ENCODE data around the gene ACSF3. TPM values are rescaled to one million over a fixed set of nuclear protein-coding genes. Genes with fewer than 3 reads are reported as not detected.

Gene ACSF3
- total RNA-seq, 1 experiment from 2014 or later: 30.8 TPM

DNA sequence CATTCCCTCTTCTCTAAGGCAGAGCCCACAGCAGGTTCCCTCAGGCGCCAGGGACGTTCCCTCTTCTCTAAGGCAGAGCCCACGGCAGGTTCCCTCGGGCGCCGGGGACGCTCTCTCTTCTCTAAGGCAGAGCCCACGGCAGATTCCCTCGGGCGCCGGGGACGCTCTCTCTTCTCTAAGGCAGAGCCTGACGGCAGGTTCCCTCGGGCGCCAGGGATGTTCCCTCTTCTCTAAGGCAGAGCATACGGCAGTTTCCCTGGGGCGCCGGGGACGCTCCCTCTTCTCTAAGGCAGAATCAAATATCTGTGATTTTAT is 24.3 kb downstream of the ACSF3 start:
- H3K9me3 ChIP-seq (ENCODE audit: control insufficient read depth, insufficient read depth, low read depth, low read length): no peaks in the 10 kb centered on the region
- DNase-seq (ENCODE audit: low read depth, low spot score) (no peak), ATAC-seq (no peak)
- ChIA-PET POLR2A (no interaction called here), CTCF (interaction anchor here (0.5 kb wide), 1 partner anchor 169 kb away, joined by 3 read pairs; no protein-coding TSS in a partner anchor)
- BruUV-seq (replicated peaks): no TSS peak
- in situ Hi-C loops (cut with HindIII; ENCODE audit: low pct_unique_long_range_greater_than_20kb, low sequenced_read_pairs) (no loop called here), intact Hi-C loops (cut with micrococcal nuclease; ENCODE audit: unreplicated experiment) (no loop called here)
- TF ChIP-seq, protein P1, sequence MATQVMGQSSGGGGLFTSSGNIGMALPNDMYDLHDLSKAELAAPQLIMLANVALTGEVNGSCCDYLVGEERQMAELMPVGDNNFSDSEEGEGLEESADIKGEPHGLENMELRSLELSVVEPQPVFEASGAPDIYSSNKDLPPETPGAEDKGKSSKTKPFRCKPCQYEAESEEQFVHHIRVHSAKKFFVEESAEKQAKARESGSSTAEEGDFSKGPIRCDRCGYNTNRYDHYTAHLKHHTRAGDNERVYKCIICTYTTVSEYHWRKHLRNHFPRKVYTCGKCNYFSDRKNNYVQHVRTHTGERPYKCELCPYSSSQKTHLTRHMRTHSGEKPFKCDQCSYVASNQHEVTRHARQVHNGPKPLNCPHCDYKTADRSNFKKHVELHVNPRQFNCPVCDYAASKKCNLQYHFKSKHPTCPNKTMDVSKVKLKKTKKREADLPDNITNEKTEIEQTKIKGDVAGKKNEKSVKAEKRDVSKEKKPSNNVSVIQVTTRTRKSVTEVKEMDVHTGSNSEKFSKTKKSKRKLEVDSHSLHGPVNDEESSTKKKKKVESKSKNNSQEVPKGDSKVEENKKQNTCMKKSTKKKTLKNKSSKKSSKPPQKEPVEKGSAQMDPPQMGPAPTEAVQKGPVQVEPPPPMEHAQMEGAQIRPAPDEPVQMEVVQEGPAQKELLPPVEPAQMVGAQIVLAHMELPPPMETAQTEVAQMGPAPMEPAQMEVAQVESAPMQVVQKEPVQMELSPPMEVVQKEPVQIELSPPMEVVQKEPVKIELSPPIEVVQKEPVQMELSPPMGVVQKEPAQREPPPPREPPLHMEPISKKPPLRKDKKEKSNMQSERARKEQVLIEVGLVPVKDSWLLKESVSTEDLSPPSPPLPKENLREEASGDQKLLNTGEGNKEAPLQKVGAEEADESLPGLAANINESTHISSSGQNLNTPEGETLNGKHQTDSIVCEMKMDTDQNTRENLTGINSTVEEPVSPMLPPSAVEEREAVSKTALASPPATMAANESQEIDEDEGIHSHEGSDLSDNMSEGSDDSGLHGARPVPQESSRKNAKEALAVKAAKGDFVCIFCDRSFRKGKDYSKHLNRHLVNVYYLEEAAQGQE (IDR thresholded peaks at IDR 0.05; ENCODE audit: insufficient read depth in 1 of 2, low read depth in 2 of 2, low read length in 1 of 2): no peak
- TF ChIP-seq CTCF (IDR thresholded peaks at IDR 0.05): no peak
- no peak for TF ChIP-seq POLR2AphosphoS5 (IDR thresholded peaks at IDR 0.05; ENCODE audit: low read depth, low read length)
- no peak for TF ChIP-seq TCF7L2 (IDR thresholded peaks at IDR 0.05; ENCODE audit: low read depth, low read length)
- TF ChIP-seq SIN3A (IDR thresholded peaks at IDR 0.05; ENCODE audit: borderline replicate concordance, insufficient read depth, low read depth, low read length): no peak
- H3K4me1 ChIP-seq (ENCODE audit: control insufficient read depth, insufficient read depth, low read length): no peaks in the 10 kb centered on the region
- H3K36me3 ChIP-seq (ENCODE audit: control insufficient read depth, insufficient read depth, low read length): no peaks in the 10 kb centered on the region
- no peak overlapping the region for H3K27ac ChIP-seq (ENCODE audit: low read length)
- H3K4me3 ChIP-seq (ENCODE audit: low read depth in 2 of 2, low read length in 2 of 2): no peak overlapping the region
- H3K27me3 ChIP-seq (ENCODE audit: control insufficient read depth, insufficient read depth, low read length): no peaks in the 10 kb centered on the region

DNA sequence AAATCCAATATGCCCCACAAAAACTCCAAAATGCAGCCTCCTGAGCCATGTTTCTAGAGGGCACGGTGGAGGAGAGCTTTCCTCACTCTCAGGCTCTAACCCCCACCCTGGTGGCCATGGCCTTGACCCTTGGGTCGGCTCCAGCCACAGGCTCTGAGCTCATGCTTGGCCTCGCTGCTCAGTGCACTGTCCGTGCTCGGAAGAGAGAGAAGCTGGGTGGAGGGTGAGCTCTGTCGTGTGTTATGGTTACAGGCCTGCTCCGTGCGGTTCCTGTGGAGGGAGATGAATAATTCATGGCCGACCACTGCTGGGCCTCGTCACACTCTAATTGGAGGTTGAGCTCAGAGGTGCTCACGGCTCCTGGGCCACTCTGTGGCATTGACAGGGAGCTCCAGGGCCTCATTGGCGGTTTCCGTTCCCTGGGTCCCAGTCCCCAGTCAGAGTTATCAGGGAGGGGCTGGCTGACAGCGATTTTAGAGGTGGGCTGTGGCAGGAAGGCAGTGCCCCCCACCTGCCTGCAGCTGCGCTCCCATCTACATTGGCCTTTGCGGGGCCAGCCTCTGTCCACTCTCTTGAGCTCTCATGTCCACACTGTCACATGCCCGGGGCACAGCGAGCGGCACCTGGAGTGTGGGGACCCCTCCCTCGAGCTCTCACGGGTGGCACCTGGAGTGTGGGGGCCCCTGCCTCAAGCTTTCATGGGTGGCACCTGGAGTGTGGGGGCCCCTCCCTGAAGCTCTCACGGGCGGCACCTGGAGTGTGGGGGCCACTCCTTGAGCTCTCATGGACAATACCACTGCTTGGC is 24.9 kb downstream of the ACSF3 start:
- in situ Hi-C loops (cut with HindIII; ENCODE audit: low pct_unique_long_range_greater_than_20kb, low sequenced_read_pairs): no loop called here
- ATAC-seq: no peak

More for the DNA sequence above, 24.9 kb downstream of the ACSF3 start:
- CTCF ChIA-PET: interaction anchor here (0.5 kb wide), 1 partner anchor 169 kb away, joined by 3 read pairs; no protein-coding TSS in a partner anchor
- intact Hi-C loops (cut with micrococcal nuclease; ENCODE audit: unreplicated experiment): no loop called here
- Histone ChIP-seq H3K27ac (ENCODE audit: low read length) (no peak overlapping the region), H3K36me3 (ENCODE audit: control insufficient read depth, insufficient read depth, low read length) (no peaks in the 10 kb centered on the region), H3K9me3 (ENCODE audit: control insufficient read depth, insufficient read depth, low read depth, low read length) (no peaks in the 10 kb centered on the region), H3K4me3 (ENCODE audit: low read depth in 2 of 2, low read length in 2 of 2) (no peak overlapping the region), H3K27me3 (ENCODE audit: control insufficient read depth, insufficient read depth, low read length) (no peaks in the 10 kb centered on the region), H3K4me1 (ENCODE audit: control insufficient read depth, insufficient read depth, low read length) (no peaks in the 10 kb centered on the region)
- BruUV-seq (replicated peaks): no TSS peak
- TF ChIP-seq POLR2AphosphoS5 (IDR thresholded peaks at IDR 0.05; ENCODE audit: low read depth, low read length) (no peak), TCF7L2 (IDR thresholded peaks at IDR 0.05; ENCODE audit: low read depth, low read length) (no peak), CTCF (IDR thresholded peaks at IDR 0.05) (no peak), SIN3A (IDR thresholded peaks at IDR 0.05; ENCODE audit: borderline replicate concordance, insufficient read depth, low read depth, low read length) (no peak)
- TF ChIP-seq, protein P1 (IDR thresholded peaks at IDR 0.05; ENCODE audit: insufficient read depth in 1 of 2, low read depth in 2 of 2, low read length in 1 of 2): no peak
- no peak for DNase-seq (ENCODE audit: low read depth, low spot score)
- POLR2A ChIA-PET: no interaction called here

All from Panc1 (cell line).